Endothelial cell of umbilical vein (primary cell): ENCODE results near the gene ITPKB. TPM values are rescaled to one million over a fixed set of nuclear protein-coding genes. Genes with fewer than 3 reads are reported as not detected.

Source experiments
- BruUV-seq: library from RNA; stranded (reverse); fragments of 400-500 nt; replicated peaks from 2 replicates; lab custom pipeline; 2021; lab: Mats Ljungman, UMichigan
- CTCF ChIA-PET: fragments of 300-600, 350-600 bp; sonication (Branson Sonifier 250); formaldehyde crosslinking; loops from one replicate; lab custom pipeline; 2021; ENCODE audit warnings: antibody characterized with exemption, inconsistent platforms; lab: Charles Lee
- POLR2A ChIA-PET: fragments of 300-600, 350-600 bp; sonication (Branson Sonifier 250); formaldehyde crosslinking; loops from one replicate; lab custom pipeline; 2021; ENCODE audit warnings: antibody characterized with exemption, inconsistent platforms; lab: Charles Lee
- DNase-seq: peaks from one replicate; pipeline ENCODE4 v3.0.0-alpha.2; 2011; ENCODE audit warnings: low read depth, low spot score
- FAIRE-seq: peaks from 2 replicates; lab custom pipeline; 2011; peaks lifted over from hg19 to GRCh38; lab: Jason Lieb, UNC
- H2AFZ ChIP-seq: 2 replicates; pipeline ENCODE4 v1.6.0; 2012; ENCODE audit warnings: low read depth, low read length, control low read depth, inconsistent platforms
- H3K27ac ChIP-seq: 2 replicates; pipeline ENCODE4 v1.5.1; 2011; ENCODE audit warnings: low read depth, mild to moderate bottlenecking, control low read depth, low read length, moderate library complexity; ENCODE audit not compliant: insufficient read depth
- H3K27me3 ChIP-seq, 2 experiments: 2 replicates each; pipeline versions ENCODE4 v1.6.0 to v1.6.1; 2011; ENCODE audit warnings: low read length in 2 of 2, mixed read lengths in 1 of 2; ENCODE audit not compliant: control insufficient read depth in 2 of 2, insufficient read depth in 2 of 2
- H3K36me3 ChIP-seq, 2 experiments: 2 replicates in 1 of 2; 3 replicates in 1 of 2; pipeline ENCODE4 v1.5.1; 2011; ENCODE audit warnings: low read length in 2 of 2, mild to moderate bottlenecking in 1 of 2, moderate library complexity in 1 of 2; ENCODE audit not compliant: control insufficient read depth in 2 of 2, insufficient read depth in 2 of 2; ENCODE audit errors: extremely low read depth in 1 of 2
- H3K4me1 ChIP-seq: 3 replicates; pipeline ENCODE4 v1.5.1; 2011; ENCODE audit warnings: mild to moderate bottlenecking, low read length; ENCODE audit not compliant: control insufficient read depth, insufficient read depth; ENCODE audit errors: extremely low read depth
- H3K4me2 ChIP-seq: 2 replicates; pipeline ENCODE4 v1.6.1; 2011; ENCODE audit warnings: low read length, control low read depth, mixed read lengths; ENCODE audit not compliant: insufficient read depth
- H3K4me3 ChIP-seq, 3 experiments: fragments of 200-600 bp in 1 of 3; sonication (generic), shearing (Covaris generic) in 1 of 3; replicated peaks in 1 of 3; 2 replicates each; pipeline ENCODE4 v1.5.1; 2011 to 2016; ENCODE audit warnings: control low read depth in 3 of 3, low read length in 3 of 3, mild to moderate bottlenecking in 2 of 3, inconsistent platforms in 1 of 3, low read depth in 1 of 3, moderate library complexity in 1 of 3; ENCODE audit not compliant: insufficient read depth in 1 of 3
- H3K79me2 ChIP-seq: 2 replicates; pipeline ENCODE4 v1.6.0; 2012; ENCODE audit warnings: low read length, inconsistent platforms; ENCODE audit not compliant: control insufficient read depth, insufficient read depth
- H3K9ac ChIP-seq: replicated peaks from 2 replicates; pipeline ENCODE3; 2011; ENCODE audit warnings: low read length, control low read depth; ENCODE audit not compliant: insufficient read depth; ENCODE audit errors: extremely low read depth
- H3K9me1 ChIP-seq: replicated peaks from 3 replicates; pipeline ENCODE4 v1.6.0; 2011; ENCODE audit warnings: mild to moderate bottlenecking, low read length; ENCODE audit not compliant: control insufficient read depth, insufficient read depth; ENCODE audit errors: extremely low read depth
- H3K9me3 ChIP-seq: replicated peaks from 2 replicates; pipeline ENCODE4 v1.5.1; 2012; ENCODE audit warnings: low read length, inconsistent platforms; ENCODE audit not compliant: control insufficient read depth, insufficient read depth
- H4K20me1 ChIP-seq: replicated peaks from 2 replicates; pipeline ENCODE3; 2011; ENCODE audit warnings: mild to moderate bottlenecking, low read length; ENCODE audit not compliant: control insufficient read depth, insufficient read depth; ENCODE audit errors: extremely low read depth
- EZH2 ChIP-seq: IDR thresholded peaks from 2 replicates; pipeline ENCODE4 v1.6.1; 2012; ENCODE audit warnings: borderline replicate concordance, low read depth, mild to moderate bottlenecking, moderate library complexity, low read length, inconsistent platforms; ENCODE audit not compliant: severe bottlenecking
- FOS ChIP-seq: IDR thresholded peaks from 2 replicates; pipeline ENCODE4 v1.6.1; 2011; ENCODE audit warnings: mild to moderate bottlenecking, low read length, moderate library complexity, borderline replicate concordance; ENCODE audit not compliant: insufficient read depth
- GATA2 ChIP-seq: IDR thresholded peaks from 2 replicates; pipeline ENCODE4 v1.7.0; 2011; ENCODE audit warnings: low read depth, mild to moderate bottlenecking, moderate library complexity, mixed read lengths, low read length; ENCODE audit not compliant: insufficient read length, insufficient read depth
- JUN ChIP-seq: IDR thresholded peaks from 2 replicates; pipeline ENCODE4 v1.6.1; 2011; ENCODE audit warnings: borderline replicate concordance, low read depth; ENCODE audit not compliant: insufficient read length, insufficient read depth
- MYC ChIP-seq: IDR thresholded peaks from one replicate; pipeline ENCODE4 v1.6.1; 2011; ENCODE audit warnings: mild to moderate bottlenecking, low read depth, low read length
- POLR2A ChIP-seq: IDR thresholded peaks from 2 replicates; pipeline ENCODE4 v1.6.1; 2012; ENCODE audit warnings: low read depth, mild to moderate bottlenecking, control low read depth, low read length
- POLR2AphosphoS5 ChIP-seq: IDR thresholded peaks from 2 replicates; pipeline ENCODE4 v1.6.1; 2012; ENCODE audit warnings: low read depth, mild to moderate bottlenecking, control low read depth, low read length, moderate library complexity; ENCODE audit not compliant: insufficient read depth
- dilution Hi-C: fragments of 300-500 bp; cut with MboI; formaldehyde crosslinking; loops from one replicate; pipeline ENCODE4 v1.15.0; 2019; ENCODE audit warnings: low sequenced_read_pairs; ENCODE audit not compliant: extremely low pct_ligation_motif_present
- intact Hi-C: fragments of 100-400 bp; cut with micrococcal nuclease; formaldehyde crosslinking; loops from one replicate; pipeline ENCODE4 v1.10.0; 2022
- polyA plus RNA-seq, 4 experiments: library from polyadenylated mRNA; depleted of rRNA in 3 of 4; stranded (reverse) in 3 of 4; unstranded in 1 of 4; fragments of >200 nt; gene quantifications; 2 replicates each; pipeline versions ENCODE4 v1.2.1 to v1.2.3, GENCODE V29; 2011 to 2012; ENCODE audit warnings: missing spikeins in 1 of 4
- total RNA-seq: library from RNA; stranded (reverse); gene quantifications from 2 replicates; pipeline ENCODE4 v1.2.3, GENCODE V29; 2021
- TF ChIP-seq, protein P1 (sequence below), 2 donors: IDR thresholded peaks; 1 replicate in 1 of 2; 2 replicates in 1 of 2; pipeline ENCODE4 v1.5.1; 2011; ENCODE audit warnings: low read length in 2 of 2, mild to moderate bottlenecking in 2 of 2, moderate library complexity in 2 of 2, control low read depth in 1 of 2, inconsistent platforms in 1 of 2, low read depth in 1 of 2; ENCODE audit not compliant: insufficient read depth in 1 of 2; ENCODE audit errors: extremely low read depth in 1 of 2
- TF ChIP-seq, protein P2 (sequence below): IDR thresholded peaks from 2 replicates; pipeline ENCODE4 v1.6.1; 2011; ENCODE audit not compliant: insufficient read depth, insufficient read length

The ITPKB gene
- total and polyA plus RNA-seq, 2 donors (not counting 3 experiments of a cell fraction or from before 2014, with no cell fraction given), result 7.7 to 34.8 TPM

DNA sequence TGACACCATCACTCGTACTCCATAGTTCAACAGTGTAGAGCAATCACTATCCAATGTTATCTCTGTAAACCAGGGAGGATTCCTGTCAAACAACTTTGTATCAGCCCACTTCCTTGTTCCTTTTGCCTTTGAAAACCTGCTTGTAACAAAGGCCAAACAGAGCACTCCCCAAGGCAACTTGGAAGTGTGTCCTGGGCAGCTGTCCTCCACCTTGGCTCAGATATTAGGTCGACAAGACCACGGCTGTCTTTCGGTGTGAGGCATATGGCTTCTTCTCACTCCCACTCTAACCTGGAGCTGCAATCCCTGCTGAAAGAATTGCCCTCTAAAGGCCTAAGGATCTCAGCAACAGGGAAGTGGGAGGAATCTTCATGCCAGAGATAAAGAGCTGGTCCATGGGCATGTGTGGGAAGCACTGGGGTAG is 66.7 kb downstream of the ITPKB start:
- no peak overlapping the region for H2AFZ ChIP-seq
- no peaks in the 10 kb centered on the region for H3K27me3 ChIP-seq
- no peak overlapping the region for H3K27ac ChIP-seq
- H3K4me3 ChIP-seq, result no peak overlapping the region
- BruUV-seq, result no TSS peak
- no peak overlapping the region for H3K9ac ChIP-seq
- no peaks in the 10 kb centered on the region for H3K36me3 ChIP-seq
- H3K9me3 ChIP-seq, result no peaks in the 10 kb centered on the region
- TF ChIP-seq POLR2A (no peak), GATA2 (no peak), MYC (no peak)
- TF ChIP-seq, protein P1, sequence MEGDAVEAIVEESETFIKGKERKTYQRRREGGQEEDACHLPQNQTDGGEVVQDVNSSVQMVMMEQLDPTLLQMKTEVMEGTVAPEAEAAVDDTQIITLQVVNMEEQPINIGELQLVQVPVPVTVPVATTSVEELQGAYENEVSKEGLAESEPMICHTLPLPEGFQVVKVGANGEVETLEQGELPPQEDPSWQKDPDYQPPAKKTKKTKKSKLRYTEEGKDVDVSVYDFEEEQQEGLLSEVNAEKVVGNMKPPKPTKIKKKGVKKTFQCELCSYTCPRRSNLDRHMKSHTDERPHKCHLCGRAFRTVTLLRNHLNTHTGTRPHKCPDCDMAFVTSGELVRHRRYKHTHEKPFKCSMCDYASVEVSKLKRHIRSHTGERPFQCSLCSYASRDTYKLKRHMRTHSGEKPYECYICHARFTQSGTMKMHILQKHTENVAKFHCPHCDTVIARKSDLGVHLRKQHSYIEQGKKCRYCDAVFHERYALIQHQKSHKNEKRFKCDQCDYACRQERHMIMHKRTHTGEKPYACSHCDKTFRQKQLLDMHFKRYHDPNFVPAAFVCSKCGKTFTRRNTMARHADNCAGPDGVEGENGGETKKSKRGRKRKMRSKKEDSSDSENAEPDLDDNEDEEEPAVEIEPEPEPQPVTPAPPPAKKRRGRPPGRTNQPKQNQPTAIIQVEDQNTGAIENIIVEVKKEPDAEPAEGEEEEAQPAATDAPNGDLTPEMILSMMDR (IDR thresholded peaks at IDR 0.05; ENCODE audit: extremely low read depth in 1 of 2, insufficient read depth in 1 of 2, low read depth in 1 of 2, low read length in 2 of 2), result no peak
- TF ChIP-seq, protein P2, sequence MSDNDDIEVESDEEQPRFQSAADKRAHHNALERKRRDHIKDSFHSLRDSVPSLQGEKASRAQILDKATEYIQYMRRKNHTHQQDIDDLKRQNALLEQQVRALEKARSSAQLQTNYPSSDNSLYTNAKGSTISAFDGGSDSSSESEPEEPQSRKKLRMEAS, result no peak
- peaks cover 13% of the 10 kb centered on the region for H3K4me1 ChIP-seq
- no peaks in the 10 kb centered on the region for H3K79me2 ChIP-seq
- no peaks in the 10 kb centered on the region for H3K9me1 ChIP-seq
- FAIRE-seq (no peak), DNase-seq (no peak)
- H4K20me1 ChIP-seq, result no peaks in the 10 kb centered on the region
- H3K4me2 ChIP-seq, result no peak overlapping the region
- intact Hi-C loops, result no loop called here
- dilution Hi-C loops, result no loop called here
- POLR2A ChIA-PET, result no interaction called here
- CTCF ChIA-PET, result no interaction called here

DNA sequence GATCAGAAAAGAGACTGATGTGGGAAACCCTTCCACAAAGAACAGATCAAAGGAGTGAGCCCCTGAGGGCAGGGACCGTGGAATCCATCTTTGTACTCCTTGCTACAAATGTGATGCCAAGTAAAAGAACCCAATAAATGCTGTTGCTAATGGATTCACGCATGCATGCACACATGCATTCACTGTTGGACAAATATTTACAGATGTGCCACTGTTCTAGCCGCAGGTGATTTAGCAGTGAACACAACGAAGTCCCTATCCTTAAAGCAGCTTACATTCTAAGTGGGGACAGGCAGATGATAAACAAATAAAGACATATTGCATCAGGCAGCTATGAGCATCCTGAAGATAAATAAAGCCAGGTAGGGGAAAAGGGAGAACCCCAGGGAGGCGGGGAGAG is 67.8 kb downstream of the ITPKB start:
- no peak overlapping the region for H3K4me2 ChIP-seq
- H3K4me1 ChIP-seq, result peaks cover 7% of the 10 kb centered on the region
- ChIA-PET POLR2A (no interaction called here), CTCF (interaction anchor here (1.0 to 1.4 kb wide), 3 partner anchors 11 to 45 kb away, joined by 3 to 4 read pairs (median 3); no protein-coding TSS in a partner anchor)
- H3K79me2 ChIP-seq, result no peaks in the 10 kb centered on the region
- no peaks in the 10 kb centered on the region for H4K20me1 ChIP-seq
- FAIRE-seq (no peak), DNase-seq (no peak)
- no peaks in the 10 kb centered on the region for H3K27me3 ChIP-seq
- H3K9me3 ChIP-seq, result no peaks in the 10 kb centered on the region
- H3K9me1 ChIP-seq, result no peaks in the 10 kb centered on the region
- no TSS peak for BruUV-seq
- H3K36me3 ChIP-seq, result no peaks in the 10 kb centered on the region
- H3K9ac ChIP-seq, result no peak overlapping the region
- no peak overlapping the region for H2AFZ ChIP-seq
- dilution Hi-C loops (no loop called here), intact Hi-C loops (no loop called here)
- no peak overlapping the region for H3K27ac ChIP-seq
- TF ChIP-seq, protein P1 (IDR thresholded peaks at IDR 0.05; ENCODE audit: extremely low read depth in 1 of 2, insufficient read depth in 1 of 2, low read depth in 1 of 2, low read length in 2 of 2), result no peak
- TF ChIP-seq POLR2A, result no peak
- no peak for TF ChIP-seq POLR2AphosphoS5
- TF ChIP-seq, protein P2, result no peak
- no peak for TF ChIP-seq FOS
- TF ChIP-seq EZH2, result no peak
- TF ChIP-seq GATA2, result no peak
- TF ChIP-seq MYC, result no peak
- TF ChIP-seq JUN, result no peak
- H3K4me3 ChIP-seq, result no peak overlapping the region
